ENCODE results near the gene SRSF4. TPM values are rescaled to one million over a fixed set of nuclear protein-coding genes. Genes with fewer than 3 reads are reported as not detected.
A peak's percentile ranks its signal among the peaks of the same experiment; 100 is the strongest.

SRSF4 gene
- total RNA-seq, 1 donor = 27.9 TPM

GRCh38 chr1:29164588-29164987, 17.1 kb downstream of the SRSF4 start:
- no peaks in the 10 kb centered on the region for H3K27me3 ChIP-seq (ENCODE audit: insufficient read depth, low read length)
- H3K4me3 ChIP-seq (ENCODE audit: insufficient read depth, low read length) = no peak overlapping the region
- no peak overlapping the region for H3K27ac ChIP-seq (ENCODE audit: low read depth, low read length)
- peaks cover 64% of the 10 kb centered on the region for H3K36me3 ChIP-seq (ENCODE audit: insufficient read depth, low read length)
- H2AFZ ChIP-seq (ENCODE audit: low read length) = no peak overlapping the region
- no peaks in the 10 kb centered on the region for H3K9me3 ChIP-seq (ENCODE audit: low read depth, low read length)
- DNase-seq (ENCODE audit: insufficient read length, low spot score, missing footprints) = no peak
- no peak for TF ChIP-seq CTCF (IDR thresholded peaks at IDR 0.05; ENCODE audit: extremely low read depth, low read depth, low read length)
- no peak overlapping the region for H3K4me2 ChIP-seq (ENCODE audit: insufficient read depth, low read length)
- H4K20me1 ChIP-seq (ENCODE audit: insufficient read depth, low read length) = peaks cover 74% of the 10 kb centered on the region
- peaks cover 19% of the 10 kb centered on the region for H3K4me1 ChIP-seq (ENCODE audit: insufficient read depth, low read length)
- peaks cover 98% of the 10 kb centered on the region for H3K79me2 ChIP-seq (ENCODE audit: insufficient read depth, low read length)

- Histone ChIP-seq H3K4me1 (ENCODE audit: insufficient read depth, low read length) (peaks cover 19% of the 10 kb centered on the region), H3K9me3 (ENCODE audit: low read depth, low read length) (no peaks in the 10 kb centered on the region), H3K79me2 (ENCODE audit: insufficient read depth, low read length) (peaks cover 93% of the 10 kb centered on the region), H3K36me3 (ENCODE audit: insufficient read depth, low read length) (peaks cover 77% of the 10 kb centered on the region), H3K4me2 (ENCODE audit: insufficient read depth, low read length) (no peak overlapping the region), H3K27me3 (ENCODE audit: insufficient read depth, low read length) (no peaks in the 10 kb centered on the region), H3K27ac (ENCODE audit: low read depth, low read length) (peak overlapping the region; percentile 59), H3K4me3 (ENCODE audit: insufficient read depth, low read length) (no peak overlapping the region), H2AFZ (ENCODE audit: low read length) (no peak overlapping the region), H4K20me1 (ENCODE audit: insufficient read depth, low read length) (peaks cover 59% of the 10 kb centered on the region)
- no peak for DNase-seq (ENCODE audit: insufficient read length, low spot score, missing footprints)
- no peak for TF ChIP-seq CTCF (IDR thresholded peaks at IDR 0.05; ENCODE audit: extremely low read depth, low read depth, low read length)
Observed at GRCh38 chr1:29162476-29163138, 19.1 kb downstream of the SRSF4 start.

- Histone ChIP-seq H3K27me3 (ENCODE audit: insufficient read depth, low read length) (no peaks in the 10 kb centered on the region), H3K4me3 (ENCODE audit: insufficient read depth, low read length) (no peak overlapping the region), H3K9me3 (ENCODE audit: low read depth, low read length) (no peaks in the 10 kb centered on the region), H3K4me1 (ENCODE audit: insufficient read depth, low read length) (peaks cover 19% of the 10 kb centered on the region), H3K79me2 (ENCODE audit: insufficient read depth, low read length) (peaks cover 92% of the 10 kb centered on the region), H3K4me2 (ENCODE audit: insufficient read depth, low read length) (no peak overlapping the region), H2AFZ (ENCODE audit: low read length) (no peak overlapping the region), H3K27ac (ENCODE audit: low read depth, low read length) (peak overlapping the region; percentile 59), H3K36me3 (ENCODE audit: insufficient read depth, low read length) (peaks cover 82% of the 10 kb centered on the region), H4K20me1 (ENCODE audit: insufficient read depth, low read length) (peaks cover 57% of the 10 kb centered on the region)
- DNase-seq (ENCODE audit: insufficient read length, low spot score, missing footprints) = no peak
- TF ChIP-seq CTCF (IDR thresholded peaks at IDR 0.05; ENCODE audit: extremely low read depth, low read depth, low read length) = no peak
Observed at GRCh38 chr1:29162025-29162424, 19.7 kb downstream of the SRSF4 start.

GRCh38 chr1:29159773-29160172, 21.9 kb downstream of the SRSF4 start:
- peaks cover 5% of the 10 kb centered on the region for H3K4me1 ChIP-seq (ENCODE audit: insufficient read depth, low read length)
- no peak for DNase-seq (ENCODE audit: insufficient read length, low spot score, missing footprints)
- H2AFZ ChIP-seq (ENCODE audit: low read length) = no peak overlapping the region
- H3K4me2 ChIP-seq (ENCODE audit: insufficient read depth, low read length) = no peak overlapping the region
- no peaks in the 10 kb centered on the region for H3K27me3 ChIP-seq (ENCODE audit: insufficient read depth, low read length)
- H3K4me3 ChIP-seq (ENCODE audit: insufficient read depth, low read length) = no peak overlapping the region
- peaks cover 87% of the 10 kb centered on the region for H3K36me3 ChIP-seq (ENCODE audit: insufficient read depth, low read length)
- peaks cover 90% of the 10 kb centered on the region for H3K79me2 ChIP-seq (ENCODE audit: insufficient read depth, low read length)
- H3K27ac ChIP-seq (ENCODE audit: low read depth, low read length) = no peak overlapping the region
- no peaks in the 10 kb centered on the region for H3K9me3 ChIP-seq (ENCODE audit: low read depth, low read length)
- H4K20me1 ChIP-seq (ENCODE audit: insufficient read depth, low read length) = peaks cover 44% of the 10 kb centered on the region
- no peak for TF ChIP-seq CTCF (IDR thresholded peaks at IDR 0.05; ENCODE audit: extremely low read depth, low read depth, low read length)

Data from osteoblast (primary cell).